Measurements from ENCODE around the gene ADAMTSL5. TPM values are rescaled to one million over a fixed set of nuclear protein-coding genes. Genes with fewer than 3 reads are reported as not detected.

Gene ADAMTSL5
- total and polyA plus RNA-seq, 2 donors (not counting 1 experiment from before 2014, with no cell fraction given), result 3.1 to 4.7 TPM

- peak in 1 of 2 donors; percentile 55 for DNase-seq (ENCODE audit: low read depth in 2 of 2)
- H4K20me1 ChIP-seq (ENCODE audit: control insufficient read depth, extremely low read depth, insufficient read depth, low read length), result no peaks in the 10 kb centered on the region
These were observed 57.3 kb downstream of the ADAMTSL5 start for GRCh38 chr19:1455336-1456120.

More at GRCh38 chr19:1455336-1456120, 57.3 kb downstream of the ADAMTSL5 start:
- Histone ChIP-seq H3K9me3 (ENCODE audit: control insufficient read depth, insufficient read depth, low read depth, low read length) (no peaks in the 10 kb centered on the region), H3K27ac (ENCODE audit: insufficient read depth, low read length) (no peak overlapping the region), H3K4me2 (ENCODE audit: extremely low read depth, insufficient read depth, low read length) (no peak overlapping the region), H3K27me3 (ENCODE audit: control insufficient read depth, insufficient read depth, low read length) (peaks cover 46% of the 10 kb centered on the region), H3K4me3 (replicated peaks in 1 of 4; ENCODE audit: control extremely low read depth in 1 of 4, insufficient read depth in 1 of 4, low read depth in 3 of 4, low read length in 4 of 4) (no peak overlapping the region), H3K36me3 (ENCODE audit: control insufficient read depth, insufficient read depth, low read length) (no peaks in the 10 kb centered on the region), H3K4me1 (ENCODE audit: control insufficient read depth, extremely low read depth, insufficient read depth, low read length) (peaks cover 3% of the 10 kb centered on the region), H3K9ac (ENCODE audit: insufficient read depth, low read length) (no peak overlapping the region), H2AFZ (ENCODE audit: low read length) (no peak overlapping the region), H3K79me2 (ENCODE audit: control insufficient read depth, insufficient read depth, low read length) (no peaks in the 10 kb centered on the region)
- TF ChIP-seq EZH2 (IDR thresholded peaks at IDR 0.05; ENCODE audit: low read length, missing control alignments) (no peak), CTCF (conservative IDR thresholded peaks at IDR 0.05 in 1 of 2, IDR thresholded peaks at IDR 0.05 in 1 of 2; ENCODE audit: low read depth in 1 of 2, low read length in 2 of 2) (no peak)

Other genes starting within 250 kb of the ADAMTSL5 start
- 104 and 110 TPM in 2 replicates for gene CIRBP, start 243.7 kb downstream of the ADAMTSL5 start, total RNA-seq
- gene CIRBP, start 243.7 kb downstream of the ADAMTSL5 start, polyA plus RNA-seq, result 260 and 298 TPM in 2 replicates
- 22.5 and 24.7 TPM in 2 replicates for gene FAM174C, start 237.5 kb downstream of the ADAMTSL5 start, total RNA-seq
- gene FAM174C, start 237.5 kb downstream of the ADAMTSL5 start, polyA plus RNA-seq, result 16.1 and 23.7 TPM in 2 replicates
- gene EFNA2, start 227.1 kb downstream of the ADAMTSL5 start, total RNA-seq, result 0.17 TPM in 1 of 2 replicates, not detected in the other
- not detected in 2 replicates for gene EFNA2, start 227.1 kb downstream of the ADAMTSL5 start, polyA plus RNA-seq
- 55.0 and 71.2 TPM in 2 replicates for gene NDUFS7, start 129.1 kb downstream of the ADAMTSL5 start, total RNA-seq
- 29.6 and 30.3 TPM in 2 replicates for gene NDUFS7, start 129.1 kb downstream of the ADAMTSL5 start, polyA plus RNA-seq
- gene GAMT, start 111.5 kb downstream of the ADAMTSL5 start, total RNA-seq, result 31.1 and 44.1 TPM in 2 replicates
- gene GAMT, start 111.5 kb downstream of the ADAMTSL5 start, polyA plus RNA-seq, result 20.0 and 32.6 TPM in 2 replicates
- gene DAZAP1, start 105.4 kb downstream of the ADAMTSL5 start, total RNA-seq, result 34.9 and 49.5 TPM in 2 replicates
- 44.6 and 65.4 TPM in 2 replicates for gene DAZAP1, start 105.4 kb downstream of the ADAMTSL5 start, polyA plus RNA-seq
- gene RPS15, start 74.6 kb downstream of the ADAMTSL5 start, total RNA-seq, result 369 and 494 TPM in 2 replicates
- gene RPS15, start 74.6 kb downstream of the ADAMTSL5 start, polyA plus RNA-seq, result 878 and 1,038 TPM in 2 replicates
- gene APC2, start 62.9 kb downstream of the ADAMTSL5 start, total RNA-seq, result 0.26 and 0.50 TPM in 2 replicates
- gene APC2, start 62.9 kb downstream of the ADAMTSL5 start, polyA plus RNA-seq, result 0.01 and 0.02 TPM in 2 replicates
- gene C19orf25, start 33.8 kb downstream of the ADAMTSL5 start, total RNA-seq, result 21.8 and 24.8 TPM in 2 replicates
- 11.2 and 12.0 TPM in 2 replicates for gene C19orf25, start 33.8 kb downstream of the ADAMTSL5 start, polyA plus RNA-seq
- gene PCSK4, start 22.7 kb downstream of the ADAMTSL5 start, total RNA-seq, result 1.5 and 3.5 TPM in 2 replicates
- gene PCSK4, start 22.7 kb downstream of the ADAMTSL5 start, polyA plus RNA-seq, result 0.26 and 0.28 TPM in 2 replicates
- 0.99 and 1.3 TPM in 2 replicates for gene REEP6, start 21.8 kb downstream of the ADAMTSL5 start, total RNA-seq
- gene REEP6, start 21.8 kb downstream of the ADAMTSL5 start, polyA plus RNA-seq, result 0.47 and 0.55 TPM in 2 replicates
- gene PLK5, start 11.1 kb upstream of the ADAMTSL5 start, total RNA-seq, result not detected in 2 replicates
- gene PLK5, start 11.1 kb upstream of the ADAMTSL5 start, polyA plus RNA-seq, result not detected in 2 replicates
- 33.0 and 40.1 TPM in 2 replicates for gene MEX3D, start 55.3 kb upstream of the ADAMTSL5 start, total RNA-seq
- gene MEX3D, start 55.3 kb upstream of the ADAMTSL5 start, polyA plus RNA-seq, result 5.3 and 6.3 TPM in 2 replicates
- gene MBD3, start 79.8 kb upstream of the ADAMTSL5 start, total RNA-seq, result 66.8 and 85.2 TPM in 2 replicates
- gene MBD3, start 79.8 kb upstream of the ADAMTSL5 start, polyA plus RNA-seq, result 19.8 and 27.6 TPM in 2 replicates
- gene UQCR11, start 92.4 kb upstream of the ADAMTSL5 start, total RNA-seq, result 89.2 and 110 TPM in 2 replicates
- 92.5 and 101 TPM in 2 replicates for gene UQCR11, start 92.4 kb upstream of the ADAMTSL5 start, polyA plus RNA-seq
- gene TCF3, start 139.6 kb upstream of the ADAMTSL5 start, total RNA-seq, result 53.7 and 54.7 TPM in 2 replicates
- 39.3 and 53.4 TPM in 2 replicates for gene TCF3, start 139.6 kb upstream of the ADAMTSL5 start, polyA plus RNA-seq
- gene ONECUT3, start 240.5 kb upstream of the ADAMTSL5 start, total RNA-seq, result not detected in 2 replicates
- gene ONECUT3, start 240.5 kb upstream of the ADAMTSL5 start, polyA plus RNA-seq, result not detected in 2 replicates

Data from fibroblast of lung (primary cell).